ENCODE measurements around the gene CEP112. TPM values are rescaled to one million over a fixed set of nuclear protein-coding genes. Genes with fewer than 3 reads are reported as not detected.

CEP112 gene
- total and polyA plus RNA-seq, 9 of the 15 experiments (the other 6 are each of a cell fraction or from before 2014, with no cell fraction given), result 0.84 TPM; not detected in 8

DNA sequence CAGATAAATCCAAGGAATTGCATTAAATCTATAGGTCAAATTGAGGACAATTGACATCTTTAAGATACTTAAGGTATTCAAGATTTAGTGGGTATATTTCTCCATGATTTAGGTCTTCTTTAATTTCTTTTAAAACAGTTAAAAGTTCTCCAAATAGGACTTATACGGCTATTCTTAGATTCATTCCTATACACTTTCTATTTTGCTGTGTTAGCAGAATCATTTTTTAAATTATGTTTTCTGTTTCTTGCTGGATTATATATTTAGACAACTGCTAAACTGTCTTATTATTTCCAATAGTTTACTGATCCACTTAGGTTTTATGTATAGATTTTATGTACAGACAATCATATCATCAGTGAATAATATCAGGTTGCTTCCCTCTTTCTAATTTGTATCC is 404.4 kb downstream of the CEP112 start:
- ATAC-seq (no peak), DNase-seq (ENCODE audit: extremely low read depth in 1 of 4, low spot score in 3 of 4) (no peak), FAIRE-seq (no peak)
- CTCF ChIA-PET (ENCODE audit: low intra/inter-chr PET ratio), result no interaction called here
- Histone ChIP-seq H4K20me1 (replicated peaks; ENCODE audit: control insufficient read depth, insufficient read depth, low read length) (no peaks in the 10 kb centered on the region), H3K36me3 (ENCODE audit: control insufficient read depth, insufficient read depth, low read length) (no peaks in the 10 kb centered on the region), H3K4me1 (replicated peaks in 1 of 2; ENCODE audit: control insufficient read depth in 2 of 2, insufficient read depth in 2 of 2, low read length in 2 of 2) (peaks cover 0 to 6% of the 10 kb centered on the region in 2 experiments; a peak in 2 of 5 replicates), H3K27me3 (ENCODE audit: control insufficient read depth in 2 of 2, insufficient read depth in 2 of 2, low read length in 2 of 2) (no peaks in the 10 kb centered on the region), H3K27ac (ENCODE audit: extremely low read depth, low read depth, low read length) (no peak overlapping the region), H3K4me3 (no peak overlapping the region), H3K9me1 (ENCODE audit: control insufficient read depth, insufficient read depth, low read length) (no peaks in the 10 kb centered on the region), H3K9me3 (replicated peaks; ENCODE audit: control insufficient read depth, insufficient read depth, low read depth, low read length) (no peaks in the 10 kb centered on the region), H3K9ac (ENCODE audit: insufficient read depth in 1 of 2, low read depth in 2 of 2, low read length in 2 of 2) (no peak overlapping the region), H3K4me2 (ENCODE audit: insufficient read depth, low read length) (no peak overlapping the region), H2AFZ (ENCODE audit: low read depth, low read length) (no peak overlapping the region), H3K79me2 (ENCODE audit: control insufficient read depth, insufficient read depth, low read length) (no peaks in the 10 kb centered on the region)
- in situ Hi-C loops (cut with MboI) (no loop called here), intact Hi-C loops (cut with micrococcal nuclease) (no loop called here)
- POLR2A ChIA-PET, result no interaction called here
- 8% methylated on average over 1 of the region's 1 CpG for WGBS (ENCODE audit: insufficient coverage, low coverage, missing lambda C conversion rate)
- no peak for TF ChIP-seq SAFB (IDR thresholded peaks at IDR 0.05; ENCODE audit: borderline replicate concordance, low read depth, low read length)
- TF ChIP-seq ZNF316 (IDR thresholded peaks at IDR 0.05), result peak; percentile 83
- TF ChIP-seq ELF2 (CRISPR knock-in tag; IDR thresholded peaks at IDR 0.05), result no peak
- TF ChIP-seq MAFF (IDR thresholded peaks at IDR 0.05; ENCODE audit: low read length), result peak; percentile 44; the same call in 1 of the 2 replicates
- TF ChIP-seq, protein P1, sequence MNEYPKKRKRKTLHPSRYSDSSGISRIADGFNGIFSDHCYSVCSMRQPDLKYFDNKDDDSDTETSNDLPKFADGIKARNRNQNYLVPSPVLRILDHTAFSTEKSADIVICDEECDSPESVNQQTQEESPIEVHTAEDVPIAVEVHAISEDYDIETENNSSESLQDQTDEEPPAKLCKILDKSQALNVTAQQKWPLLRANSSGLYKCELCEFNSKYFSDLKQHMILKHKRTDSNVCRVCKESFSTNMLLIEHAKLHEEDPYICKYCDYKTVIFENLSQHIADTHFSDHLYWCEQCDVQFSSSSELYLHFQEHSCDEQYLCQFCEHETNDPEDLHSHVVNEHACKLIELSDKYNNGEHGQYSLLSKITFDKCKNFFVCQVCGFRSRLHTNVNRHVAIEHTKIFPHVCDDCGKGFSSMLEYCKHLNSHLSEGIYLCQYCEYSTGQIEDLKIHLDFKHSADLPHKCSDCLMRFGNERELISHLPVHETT (CRISPR knock-in tag; conservative IDR thresholded peaks at IDR 0.05 in 1 of 2, IDR thresholded peaks at IDR 0.05 in 1 of 2), result no peak
- no peak for TF ChIP-seq ZNF695 (CRISPR knock-in tag; IDR thresholded peaks at IDR 0.05)
- no peak for TF ChIP-seq CCNT2 (IDR thresholded peaks at IDR 0.05; ENCODE audit: borderline replicate concordance, extremely low read depth, insufficient read length, low read depth, low read length)
- TF ChIP-seq, protein P2, sequence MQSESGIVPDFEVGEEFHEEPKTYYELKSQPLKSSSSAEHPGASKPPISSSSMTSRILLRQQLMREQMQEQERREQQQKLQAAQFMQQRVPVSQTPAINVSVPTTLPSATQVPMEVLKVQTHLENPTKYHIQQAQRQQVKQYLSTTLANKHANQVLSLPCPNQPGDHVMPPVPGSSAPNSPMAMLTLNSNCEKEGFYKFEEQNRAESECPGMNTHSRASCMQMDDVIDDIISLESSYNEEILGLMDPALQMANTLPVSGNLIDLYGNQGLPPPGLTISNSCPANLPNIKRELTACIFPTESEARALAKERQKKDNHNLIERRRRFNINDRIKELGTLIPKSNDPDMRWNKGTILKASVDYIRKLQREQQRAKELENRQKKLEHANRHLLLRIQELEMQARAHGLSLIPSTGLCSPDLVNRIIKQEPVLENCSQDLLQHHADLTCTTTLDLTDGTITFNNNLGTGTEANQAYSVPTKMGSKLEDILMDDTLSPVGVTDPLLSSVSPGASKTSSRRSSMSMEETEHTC (IDR thresholded peaks at IDR 0.05), result no peak
- TF ChIP-seq C11orf30 (IDR thresholded peaks at IDR 0.05; ENCODE audit: low read depth), result peak; percentile 70
- TF ChIP-seq POLR3G (IDR thresholded peaks at IDR 0.05; ENCODE audit: extremely low read depth, insufficient read length, insufficient replicate concordance), result no peak
- no peak for TF ChIP-seq NFE2 (IDR thresholded peaks at IDR 0.05; ENCODE audit: low read depth)
- TF ChIP-seq, protein P3, sequence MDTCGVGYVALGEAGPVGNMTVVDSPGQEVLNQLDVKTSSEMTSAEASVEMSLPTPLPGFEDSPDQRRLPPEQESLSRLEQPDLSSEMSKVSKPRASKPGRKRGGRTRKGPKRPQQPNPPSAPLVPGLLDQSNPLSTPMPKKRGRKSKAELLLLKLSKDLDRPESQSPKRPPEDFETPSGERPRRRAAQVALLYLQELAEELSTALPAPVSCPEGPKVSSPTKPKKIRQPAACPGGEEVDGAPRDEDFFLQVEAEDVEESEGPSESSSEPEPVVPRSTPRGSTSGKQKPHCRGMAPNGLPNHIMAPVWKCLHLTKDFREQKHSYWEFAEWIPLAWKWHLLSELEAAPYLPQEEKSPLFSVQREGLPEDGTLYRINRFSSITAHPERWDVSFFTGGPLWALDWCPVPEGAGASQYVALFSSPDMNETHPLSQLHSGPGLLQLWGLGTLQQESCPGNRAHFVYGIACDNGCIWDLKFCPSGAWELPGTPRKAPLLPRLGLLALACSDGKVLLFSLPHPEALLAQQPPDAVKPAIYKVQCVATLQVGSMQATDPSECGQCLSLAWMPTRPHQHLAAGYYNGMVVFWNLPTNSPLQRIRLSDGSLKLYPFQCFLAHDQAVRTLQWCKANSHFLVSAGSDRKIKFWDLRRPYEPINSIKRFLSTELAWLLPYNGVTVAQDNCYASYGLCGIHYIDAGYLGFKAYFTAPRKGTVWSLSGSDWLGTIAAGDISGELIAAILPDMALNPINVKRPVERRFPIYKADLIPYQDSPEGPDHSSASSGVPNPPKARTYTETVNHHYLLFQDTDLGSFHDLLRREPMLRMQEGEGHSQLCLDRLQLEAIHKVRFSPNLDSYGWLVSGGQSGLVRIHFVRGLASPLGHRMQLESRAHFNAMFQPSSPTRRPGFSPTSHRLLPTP (IDR thresholded peaks at IDR 0.05; ENCODE audit: borderline replicate concordance, extremely low read depth, insufficient read length), result no peak
- no peak for TF ChIP-seq ZNF384 (IDR thresholded peaks at IDR 0.05; ENCODE audit: low read depth, low read length)
- peak; percentile 36; the same call in 1 of the 2 replicates for TF ChIP-seq MAFK (IDR thresholded peaks at IDR 0.05; ENCODE audit: low read length)
- peak; percentile 36; the same call in 1 of the 2 replicates for TF ChIP-seq MAFG (tag; conservative IDR thresholded peaks at IDR 0.05)
- BruUV-seq (replicated peaks), result no TSS peak
